Stimulated activated CD8-positive, alpha-beta memory T cell treated with anti-CD3 and anti-CD28 coated beads, Interleukin-4, amount 100 ng/mL, for 4 hours (primary cell): ENCODE results near the gene CCT8L2.
"Not testable (repeated sequence)": the region's sequence is repeated elsewhere in the genome, so short reads cannot be mapped to it uniquely, and the experiment has no call there.

Source experiments
- DNase-seq, 2 donors: peaks; one replicate each; pipeline ENCODE4 v3.0.0-alpha.2; 2020; ENCODE audit warnings: low read depth in 2 of 2, low spot score in 1 of 2

Gene CCT8L2

GRCh38 chr22:16559996-16560395 lies 32.6 kb downstream of the CCT8L2 start:
- DNase-seq = not testable (repeated sequence)

- no peak for DNase-seq
These were observed 33.3 kb downstream of the CCT8L2 start for GRCh38 chr22:16559056-16559955.

- DNase-seq = not testable (repeated sequence)
These were observed 34.1 kb downstream of the CCT8L2 start for GRCh38 chr22:16558376-16558945.

- not testable (repeated sequence) for DNase-seq
These were observed 35.1 kb downstream of the CCT8L2 start for GRCh38 chr22:16557511-16557910.

- DNase-seq = not testable (repeated sequence)
These were observed 37.3 kb downstream of the CCT8L2 start for GRCh38 chr22:16555077-16555994.

- not testable (repeated sequence) for DNase-seq
These were observed 49.3 kb downstream of the CCT8L2 start for GRCh38 chr22:16543310-16543709.
